Activated CD4-positive, alpha-beta T cell treated with anti-CD3 and anti-CD28 coated beads for 4 hours (primary cell): ENCODE data around the gene VEZF1.

Experiments
- DNase-seq, 2 donors: peaks; one replicate each; pipeline ENCODE4 v3.0.0-alpha.2; 2020

The VEZF1 gene

GRCh38 chr17:57948555-57949420 is 39.3 kb downstream of the VEZF1 start:
- no peak for DNase-seq

GRCh38 chr17:57948169-57948554 is 39.9 kb downstream of the VEZF1 start:
- no peak for DNase-seq

GRCh38 chr17:57947369-57947768 is 40.7 kb downstream of the VEZF1 start:
- no peak for DNase-seq

GRCh38 chr17:57946798-57947358 is 41.2 kb downstream of the VEZF1 start:
- peak; percentile 13 to 22 for DNase-seq

DNA sequence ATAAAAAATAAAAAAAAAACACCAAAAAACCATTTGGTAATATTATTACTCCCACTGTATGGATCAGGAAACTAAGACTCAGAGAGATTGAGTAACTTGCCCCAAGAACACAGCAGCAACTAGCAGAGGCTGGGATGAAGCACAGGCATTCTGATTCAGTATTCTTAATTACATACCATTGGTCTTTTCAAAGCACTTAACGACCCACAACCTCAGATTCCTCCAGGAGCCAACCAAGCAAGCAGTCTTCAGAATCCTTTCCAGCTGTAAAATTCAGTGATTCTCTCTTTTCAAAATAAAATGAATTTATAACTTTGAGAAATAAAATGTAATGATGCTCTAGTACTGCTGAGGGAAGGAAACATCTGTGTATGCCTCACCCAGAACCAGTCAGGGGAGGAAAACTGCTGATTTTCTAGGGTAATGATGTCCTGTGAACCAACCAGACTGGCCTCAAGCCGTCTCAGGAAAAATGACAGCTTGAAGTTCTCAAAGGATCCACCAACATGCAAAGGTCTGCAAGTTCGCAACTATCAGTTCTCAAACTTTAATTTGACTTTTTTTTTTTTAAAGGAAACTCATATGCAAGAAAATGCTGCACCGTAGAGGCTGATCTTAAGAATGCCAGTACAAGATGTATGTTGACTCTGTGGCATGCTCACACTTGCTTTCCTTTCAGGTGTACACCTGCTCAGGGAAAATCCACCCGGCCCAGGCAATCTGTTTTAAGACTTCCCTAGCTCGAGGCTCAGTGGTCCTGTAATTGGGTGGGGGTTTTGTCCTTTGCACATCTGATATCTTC is 41.9 kb downstream of the VEZF1 start:
- no peak for DNase-seq

DNA sequence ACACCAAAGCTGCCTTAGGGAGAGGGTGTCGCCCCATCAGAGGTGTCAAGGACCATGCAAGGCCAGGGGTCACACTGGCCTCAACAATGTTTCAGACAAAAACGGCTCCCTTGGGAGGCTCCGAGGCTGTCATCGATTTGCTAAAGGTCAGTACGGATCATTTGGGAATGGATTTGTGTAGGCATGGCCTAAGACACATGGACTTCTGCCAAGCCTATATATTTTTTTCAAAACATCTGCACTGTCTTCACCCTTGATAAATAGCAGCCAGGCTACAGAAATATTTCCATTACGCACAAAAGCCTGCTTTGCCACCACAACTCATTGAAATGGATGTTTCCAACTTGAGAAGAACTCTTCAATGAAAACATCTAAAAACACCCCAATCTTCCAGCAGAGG is 43.1 kb downstream of the VEZF1 start:
- DNase-seq, result no peak

DNA sequence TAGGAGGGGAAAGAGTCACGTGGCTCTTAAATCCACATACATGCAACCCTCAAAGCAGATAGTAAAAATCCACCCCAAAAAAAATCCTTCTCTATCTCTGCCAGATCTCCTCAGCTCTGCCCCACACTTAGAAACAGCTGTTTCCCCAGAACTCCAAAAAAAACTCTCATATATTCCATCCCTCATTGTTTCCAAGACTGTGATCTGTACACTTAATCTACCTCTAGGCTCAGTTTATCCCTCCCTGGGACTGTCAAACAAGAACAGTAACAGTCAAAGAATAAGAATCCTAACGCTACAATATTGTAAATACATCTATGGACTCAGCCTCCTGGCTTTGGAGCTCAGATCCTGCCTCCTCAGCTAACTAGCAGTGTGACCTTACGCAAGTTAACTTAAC is 44.4 kb downstream of the VEZF1 start:
- DNase-seq, result no peak

- DNase-seq, result no peak
Measured at GRCh38 chr17:57943140-57943539, 44.9 kb downstream of the VEZF1 start.

DNA sequence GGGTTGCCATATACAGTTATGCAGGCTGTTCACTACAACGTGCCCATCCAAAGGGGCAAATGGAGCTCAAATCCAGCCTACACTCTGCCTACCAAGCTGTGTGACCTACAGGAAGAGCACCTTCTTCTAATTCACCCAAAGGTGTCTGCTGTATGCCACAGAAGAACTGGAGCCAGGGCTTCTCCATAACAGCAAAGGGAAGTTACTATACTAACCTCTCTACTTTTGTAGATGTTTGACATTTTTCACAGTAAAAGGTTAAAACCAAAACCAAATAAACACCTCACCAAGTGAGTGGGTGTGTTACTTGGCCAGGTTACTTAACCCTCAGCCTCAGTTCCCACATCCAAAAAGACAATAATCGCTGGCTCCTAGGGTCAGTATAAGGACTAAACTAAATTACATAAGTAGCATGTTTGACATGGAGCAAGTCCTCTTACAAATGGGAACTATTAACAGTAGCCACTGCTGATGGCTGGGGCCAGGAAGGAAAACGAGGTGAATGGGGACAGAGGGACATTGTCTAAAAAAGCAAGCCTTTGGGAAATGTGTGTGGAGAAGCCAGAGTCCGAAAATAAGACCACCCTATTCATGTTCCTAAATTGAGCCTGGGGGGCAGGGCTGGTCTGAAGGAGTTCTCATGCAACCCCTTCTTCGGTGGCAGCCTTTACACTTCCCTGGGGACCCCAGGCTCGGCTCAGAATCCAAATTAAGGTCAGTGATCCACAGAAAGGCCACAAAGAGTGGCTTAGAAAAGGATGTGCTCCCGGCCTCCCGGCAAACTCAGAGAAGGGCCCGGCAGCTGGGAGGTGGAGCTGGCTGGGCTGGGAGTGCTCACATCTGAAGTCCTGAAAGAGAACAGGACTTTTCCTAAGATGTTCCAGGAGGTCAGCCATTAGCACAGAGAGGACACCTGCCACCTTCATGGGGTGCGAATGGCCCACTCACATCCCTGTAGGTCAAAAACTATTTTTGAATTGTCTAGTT is 46.4 kb downstream of the VEZF1 start:
- no peak for DNase-seq

GRCh38 chr17:57940653-57941329 is 47.3 kb downstream of the VEZF1 start:
- DNase-seq, result peak; percentile 28 to 44

GRCh38 chr17:57940231-57940630 is 47.8 kb downstream of the VEZF1 start:
- no peak for DNase-seq

GRCh38 chr17:57939797-57940196 is 48.3 kb downstream of the VEZF1 start:
- DNase-seq, result peak; percentile 33 to 41

GRCh38 chr17:57938061-57938502 is 50.0 kb downstream of the VEZF1 start:
- DNase-seq, result no peak

GRCh38 chr17:57937492-57937891 is 50.6 kb downstream of the VEZF1 start:
- DNase-seq, result no peak

GRCh38 chr17:57935833-57936807 is 51.9 kb downstream of the VEZF1 start:
- DNase-seq, result no peak

DNA sequence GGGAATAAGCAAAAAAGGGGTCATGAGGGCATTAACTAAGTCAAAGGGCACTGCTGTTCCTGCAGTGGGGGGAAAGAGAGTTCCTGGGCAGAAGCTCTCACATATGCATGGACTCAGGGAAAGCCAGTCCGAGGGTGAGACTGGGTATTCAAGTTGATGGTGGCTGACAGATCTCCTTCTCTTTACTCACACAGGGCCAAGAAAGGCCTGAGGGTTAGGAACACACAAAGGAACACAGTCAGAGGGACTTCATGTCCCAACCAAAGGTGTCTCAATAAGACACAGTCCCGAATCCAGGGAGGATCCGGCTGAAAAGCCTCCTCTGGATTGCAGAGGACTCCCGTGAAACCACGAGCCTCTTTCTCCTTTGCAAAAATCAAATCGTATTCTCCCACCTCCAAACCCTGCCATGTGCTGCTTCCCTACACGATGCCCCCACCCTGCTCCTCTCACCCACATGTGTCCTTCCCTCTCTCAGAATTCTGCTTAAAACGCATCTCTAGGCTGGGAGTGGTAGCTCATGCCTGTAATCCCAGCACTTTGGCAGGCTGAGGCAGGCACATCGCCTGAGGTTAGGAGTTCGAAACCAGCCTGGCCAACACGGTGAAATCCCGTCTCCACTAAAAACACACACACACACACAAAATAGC is 56.4 kb downstream of the VEZF1 start:
- DNase-seq, result no peak

GRCh38 chr17:57930239-57930638 is 57.8 kb downstream of the VEZF1 start:
- DNase-seq, result no peak

GRCh38 chr17:57929386-57929785 is 58.7 kb downstream of the VEZF1 start:
- no peak for DNase-seq

DNA sequence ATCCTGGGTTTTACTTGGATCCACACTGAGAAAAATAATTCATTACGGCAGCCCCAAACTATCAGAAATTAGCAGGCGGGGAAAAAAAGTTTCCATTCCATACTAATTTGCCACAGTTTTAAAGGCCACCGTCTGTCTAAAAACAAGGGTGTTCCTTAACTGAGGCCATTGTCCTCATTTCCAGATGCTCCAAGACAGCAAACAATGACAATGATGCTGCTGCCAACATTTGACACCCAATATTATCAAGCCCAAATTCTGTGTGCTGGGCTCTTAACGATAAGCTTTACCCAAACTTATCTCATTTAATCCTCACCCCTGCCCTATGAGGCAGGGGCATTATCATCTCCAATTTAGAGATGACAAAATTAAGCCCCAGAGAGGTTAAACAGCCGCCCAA is 59.1 kb downstream of the VEZF1 start:
- no peak for DNase-seq
